ENCODE data around the gene DYRK3.

DNA sequence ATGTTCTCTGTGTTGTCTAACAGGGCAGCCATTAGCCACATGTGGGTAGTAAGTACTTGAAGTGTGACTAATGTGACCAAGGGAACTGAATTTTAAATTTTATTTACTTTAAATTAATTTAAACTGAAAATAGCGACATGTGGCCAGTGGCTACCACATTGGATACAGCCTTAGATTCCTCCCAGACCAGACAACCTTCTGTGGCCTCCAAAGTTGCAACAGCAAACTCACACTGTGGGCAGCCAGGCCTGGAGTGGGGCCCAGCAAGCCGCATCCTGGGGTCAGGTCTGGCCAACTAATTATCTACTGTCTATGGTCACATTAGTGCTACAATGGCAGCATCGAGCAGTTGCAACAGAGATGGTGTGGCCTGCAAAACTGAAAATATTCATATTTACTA lies 34.8 kb upstream of the DYRK3 start:
- TF ChIP-seq, protein P1, sequence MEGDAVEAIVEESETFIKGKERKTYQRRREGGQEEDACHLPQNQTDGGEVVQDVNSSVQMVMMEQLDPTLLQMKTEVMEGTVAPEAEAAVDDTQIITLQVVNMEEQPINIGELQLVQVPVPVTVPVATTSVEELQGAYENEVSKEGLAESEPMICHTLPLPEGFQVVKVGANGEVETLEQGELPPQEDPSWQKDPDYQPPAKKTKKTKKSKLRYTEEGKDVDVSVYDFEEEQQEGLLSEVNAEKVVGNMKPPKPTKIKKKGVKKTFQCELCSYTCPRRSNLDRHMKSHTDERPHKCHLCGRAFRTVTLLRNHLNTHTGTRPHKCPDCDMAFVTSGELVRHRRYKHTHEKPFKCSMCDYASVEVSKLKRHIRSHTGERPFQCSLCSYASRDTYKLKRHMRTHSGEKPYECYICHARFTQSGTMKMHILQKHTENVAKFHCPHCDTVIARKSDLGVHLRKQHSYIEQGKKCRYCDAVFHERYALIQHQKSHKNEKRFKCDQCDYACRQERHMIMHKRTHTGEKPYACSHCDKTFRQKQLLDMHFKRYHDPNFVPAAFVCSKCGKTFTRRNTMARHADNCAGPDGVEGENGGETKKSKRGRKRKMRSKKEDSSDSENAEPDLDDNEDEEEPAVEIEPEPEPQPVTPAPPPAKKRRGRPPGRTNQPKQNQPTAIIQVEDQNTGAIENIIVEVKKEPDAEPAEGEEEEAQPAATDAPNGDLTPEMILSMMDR (IDR thresholded peaks at IDR 0.05 in 2 of 3, conservative IDR thresholded peaks at IDR 0.05 in 1 of 3; ENCODE audit: borderline replicate concordance in 1 of 3, insufficient read depth in 1 of 3, low read depth in 2 of 3, low read length in 2 of 3): no peak
- TF ChIP-seq TCF7L2 (IDR thresholded peaks at IDR 0.05; ENCODE audit: borderline replicate concordance, extremely low read depth, insufficient read depth, insufficient read length) (no peak), POLR2AphosphoS5 (IDR thresholded peaks at IDR 0.05; ENCODE audit: low read depth, low read length) (no peak), EZH2 (IDR thresholded peaks at IDR 0.05) (no peak)
- TF ChIP-seq, protein P2, sequence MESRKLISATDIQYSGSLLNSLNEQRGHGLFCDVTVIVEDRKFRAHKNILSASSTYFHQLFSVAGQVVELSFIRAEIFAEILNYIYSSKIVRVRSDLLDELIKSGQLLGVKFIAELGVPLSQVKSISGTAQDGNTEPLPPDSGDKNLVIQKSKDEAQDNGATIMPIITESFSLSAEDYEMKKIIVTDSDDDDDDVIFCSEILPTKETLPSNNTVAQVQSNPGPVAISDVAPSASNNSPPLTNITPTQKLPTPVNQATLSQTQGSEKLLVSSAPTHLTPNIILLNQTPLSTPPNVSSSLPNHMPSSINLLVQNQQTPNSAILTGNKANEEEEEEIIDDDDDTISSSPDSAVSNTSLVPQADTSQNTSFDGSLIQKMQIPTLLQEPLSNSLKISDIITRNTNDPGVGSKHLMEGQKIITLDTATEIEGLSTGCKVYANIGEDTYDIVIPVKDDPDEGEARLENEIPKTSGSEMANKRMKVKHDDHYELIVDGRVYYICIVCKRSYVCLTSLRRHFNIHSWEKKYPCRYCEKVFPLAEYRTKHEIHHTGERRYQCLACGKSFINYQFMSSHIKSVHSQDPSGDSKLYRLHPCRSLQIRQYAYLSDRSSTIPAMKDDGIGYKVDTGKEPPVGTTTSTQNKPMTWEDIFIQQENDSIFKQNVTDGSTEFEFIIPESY (IDR thresholded peaks at IDR 0.05; ENCODE audit: extremely low read depth, insufficient replicate concordance, low read length): no peak
- TF ChIP-seq, protein P3, sequence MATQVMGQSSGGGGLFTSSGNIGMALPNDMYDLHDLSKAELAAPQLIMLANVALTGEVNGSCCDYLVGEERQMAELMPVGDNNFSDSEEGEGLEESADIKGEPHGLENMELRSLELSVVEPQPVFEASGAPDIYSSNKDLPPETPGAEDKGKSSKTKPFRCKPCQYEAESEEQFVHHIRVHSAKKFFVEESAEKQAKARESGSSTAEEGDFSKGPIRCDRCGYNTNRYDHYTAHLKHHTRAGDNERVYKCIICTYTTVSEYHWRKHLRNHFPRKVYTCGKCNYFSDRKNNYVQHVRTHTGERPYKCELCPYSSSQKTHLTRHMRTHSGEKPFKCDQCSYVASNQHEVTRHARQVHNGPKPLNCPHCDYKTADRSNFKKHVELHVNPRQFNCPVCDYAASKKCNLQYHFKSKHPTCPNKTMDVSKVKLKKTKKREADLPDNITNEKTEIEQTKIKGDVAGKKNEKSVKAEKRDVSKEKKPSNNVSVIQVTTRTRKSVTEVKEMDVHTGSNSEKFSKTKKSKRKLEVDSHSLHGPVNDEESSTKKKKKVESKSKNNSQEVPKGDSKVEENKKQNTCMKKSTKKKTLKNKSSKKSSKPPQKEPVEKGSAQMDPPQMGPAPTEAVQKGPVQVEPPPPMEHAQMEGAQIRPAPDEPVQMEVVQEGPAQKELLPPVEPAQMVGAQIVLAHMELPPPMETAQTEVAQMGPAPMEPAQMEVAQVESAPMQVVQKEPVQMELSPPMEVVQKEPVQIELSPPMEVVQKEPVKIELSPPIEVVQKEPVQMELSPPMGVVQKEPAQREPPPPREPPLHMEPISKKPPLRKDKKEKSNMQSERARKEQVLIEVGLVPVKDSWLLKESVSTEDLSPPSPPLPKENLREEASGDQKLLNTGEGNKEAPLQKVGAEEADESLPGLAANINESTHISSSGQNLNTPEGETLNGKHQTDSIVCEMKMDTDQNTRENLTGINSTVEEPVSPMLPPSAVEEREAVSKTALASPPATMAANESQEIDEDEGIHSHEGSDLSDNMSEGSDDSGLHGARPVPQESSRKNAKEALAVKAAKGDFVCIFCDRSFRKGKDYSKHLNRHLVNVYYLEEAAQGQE (IDR thresholded peaks at IDR 0.05; ENCODE audit: low read depth): no peak

Measured in HCT116 (cell line).